ENCODE results near the gene NKD1. TPM values are rescaled to one million over a fixed set of nuclear protein-coding genes. Genes with fewer than 3 reads are reported as not detected.

NKD1 gene
- total RNA-seq, 1 experiment from 2014 or later = 0.74 TPM

DNA sequence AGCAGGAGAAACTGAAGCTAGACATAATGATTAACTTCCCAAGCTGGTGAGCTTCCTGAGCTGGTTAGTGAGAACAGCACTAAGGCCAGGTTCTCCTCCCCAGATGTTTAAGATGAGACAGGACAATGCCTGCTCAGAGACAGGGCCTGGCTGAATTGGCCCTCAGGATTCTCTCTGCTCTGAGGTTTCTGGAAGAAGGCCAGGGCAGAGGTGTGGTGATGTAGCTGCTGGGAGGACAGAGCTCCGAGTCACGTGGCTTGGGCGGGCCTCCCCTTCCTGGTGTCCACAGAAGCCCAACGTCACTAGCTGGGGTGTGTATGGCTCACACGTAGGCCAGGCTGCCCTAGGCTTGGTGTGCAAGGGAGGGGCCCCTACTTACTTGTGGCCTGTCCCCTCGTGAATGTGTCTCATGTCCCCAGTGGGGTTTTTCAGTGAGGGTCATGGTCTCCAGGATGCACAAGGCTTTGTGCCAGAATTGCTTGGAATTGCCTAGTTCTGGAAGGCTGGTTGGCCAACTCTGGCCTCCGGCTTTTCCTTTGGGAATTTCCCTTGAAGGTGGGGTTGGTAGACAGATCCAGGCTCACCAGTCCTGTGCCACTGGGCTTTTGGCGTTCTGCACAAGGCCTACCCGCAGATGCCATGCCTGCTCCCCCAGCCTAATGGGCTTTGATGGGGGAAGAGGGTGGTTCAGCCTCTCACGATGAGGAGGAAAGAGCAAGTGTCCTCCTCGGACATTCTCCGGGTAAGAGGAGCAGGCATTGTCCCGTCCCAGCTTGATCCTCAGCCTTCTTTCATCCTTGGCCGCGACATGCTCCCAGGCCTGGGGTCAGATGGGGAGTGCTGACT is 148.6 kb downstream of the NKD1 start:
- peak; percentile 19 for DNase-seq (ENCODE audit: low read depth, low spot score)
- in situ Hi-C loops (cut with HindIII; ENCODE audit: low pct_unique_long_range_greater_than_20kb, low sequenced_read_pairs) = no loop called here

DNA sequence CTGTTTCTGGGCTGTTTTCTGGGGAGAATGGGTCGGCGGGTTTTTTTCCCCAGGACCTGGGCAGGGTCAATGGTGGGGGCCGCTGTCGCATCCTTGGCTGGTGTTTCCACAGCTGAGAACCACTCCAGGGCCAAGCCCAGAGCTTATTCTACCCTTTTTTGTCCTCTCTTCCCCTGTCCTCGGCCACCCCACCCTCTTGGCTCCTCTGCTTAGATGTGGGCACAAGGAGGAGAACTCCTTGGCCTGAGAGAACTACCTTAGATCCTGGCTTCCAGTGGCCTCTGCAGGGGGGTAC is 149.2 kb downstream of the NKD1 start:
- DNase-seq (ENCODE audit: low read depth, low spot score) = no peak
- in situ Hi-C loops (cut with HindIII; ENCODE audit: low pct_unique_long_range_greater_than_20kb, low sequenced_read_pairs) = no loop called here

DNA sequence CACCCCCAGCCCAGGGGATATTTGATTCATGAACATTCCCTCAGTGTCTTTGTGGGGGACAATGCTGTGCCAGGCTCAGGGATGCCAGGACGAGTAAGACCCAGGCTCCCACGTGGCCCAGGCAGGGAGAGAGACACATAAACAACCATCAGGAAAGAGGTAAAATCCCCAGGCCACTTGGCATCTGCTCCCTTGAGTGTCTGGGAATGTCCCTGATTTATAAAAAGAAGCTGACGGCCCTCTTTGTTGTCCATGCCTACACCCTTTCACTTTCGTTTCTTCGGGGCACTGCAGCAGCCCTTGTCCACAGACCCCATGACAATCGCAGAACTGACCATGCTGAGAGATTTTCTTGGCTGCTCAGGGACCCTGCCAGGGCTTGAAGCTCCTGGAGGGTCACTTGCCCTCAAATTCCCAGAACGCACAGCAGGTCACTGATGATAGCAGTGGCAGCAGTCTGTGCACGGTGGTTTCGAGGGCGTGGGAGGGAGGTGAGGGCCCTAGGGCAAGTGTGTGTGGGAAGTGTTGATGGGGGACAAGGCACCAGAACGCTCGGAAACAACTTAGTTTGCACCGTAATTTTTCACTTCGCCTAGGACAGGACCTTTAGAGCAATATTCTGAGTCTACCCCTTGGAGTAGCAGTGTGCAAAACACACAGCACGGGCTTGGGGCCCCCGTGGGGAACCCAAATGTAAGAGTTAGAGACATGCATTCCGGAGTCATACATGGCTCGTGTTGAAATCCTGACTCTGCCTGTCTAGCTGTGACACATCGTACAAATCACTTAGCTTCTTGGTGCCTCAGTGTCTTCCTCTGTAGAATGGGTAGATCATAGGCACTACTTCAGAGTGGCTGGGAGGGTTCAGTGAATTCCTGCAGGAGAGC is 149.9 kb downstream of the NKD1 start:
- in situ Hi-C loops (cut with HindIII; ENCODE audit: low pct_unique_long_range_greater_than_20kb, low sequenced_read_pairs) = no loop called here
- peak; percentile 13 for DNase-seq (ENCODE audit: low read depth, low spot score)

Other genes starting within 250 kb of the NKD1 start
- 52.0 and 57.3 TPM in 2 replicates for gene BRD7, start 179.4 kb upstream of the NKD1 start, total RNA-seq (2014; rRNA removed; shearing (Covaris generic))
- gene SNX20, start 132.9 kb downstream of the NKD1 start, total RNA-seq (2014; rRNA removed; shearing (Covaris generic)) = not detected in 2 replicates
- gene NOD2, start 145.2 kb downstream of the NKD1 start, total RNA-seq (2014; rRNA removed; shearing (Covaris generic)) = not detected in 2 replicates
- 7.7 and 13.4 TPM in 2 replicates for gene CYLD, start 193.7 kb downstream of the NKD1 start, total RNA-seq (2014; rRNA removed; shearing (Covaris generic))

Measured in SK-MEL-5 (cell line).